HG02884 (cell line): ENCODE measurements around the gene ACY1.

Experiments used
- ATAC-seq: cut with Tn5 transposase; IDR thresholded peaks from one replicate; pipeline ENCODE4 v1.9.1; 2021; ENCODE audit warnings: mild to moderate bottlenecking, moderate library complexity; ENCODE audit not compliant: unreplicated experiment

ACY1 gene

GRCh38 chr3:52004163-52004787, 20.9 kb downstream of the ACY1 start:
- ATAC-seq = no peak

DNA sequence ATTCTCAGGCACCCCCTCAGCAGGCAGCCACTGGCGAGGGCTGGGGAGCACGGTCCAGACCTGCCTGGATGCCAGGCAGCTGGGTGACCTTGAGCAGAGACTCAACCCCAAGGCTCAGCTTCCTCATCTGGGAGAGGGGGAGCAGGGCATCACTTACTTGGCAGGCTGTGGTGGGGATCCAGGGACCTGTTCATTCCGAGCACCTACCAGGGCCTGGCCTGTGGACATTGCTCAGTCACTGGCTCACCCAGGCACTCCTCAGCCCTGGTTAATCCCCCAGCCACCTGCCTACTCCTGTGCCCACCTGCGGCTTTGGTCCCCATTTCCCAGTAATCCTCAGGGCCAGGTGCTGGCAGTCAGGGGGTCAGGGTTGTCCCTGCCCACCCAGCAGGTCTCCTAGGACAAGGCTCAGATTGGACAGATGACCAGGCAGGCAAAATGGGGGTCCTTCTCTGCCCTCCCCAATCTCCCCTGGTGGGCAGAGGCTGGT, 21.6 kb downstream of the ACY1 start:
- no peak for ATAC-seq

DNA sequence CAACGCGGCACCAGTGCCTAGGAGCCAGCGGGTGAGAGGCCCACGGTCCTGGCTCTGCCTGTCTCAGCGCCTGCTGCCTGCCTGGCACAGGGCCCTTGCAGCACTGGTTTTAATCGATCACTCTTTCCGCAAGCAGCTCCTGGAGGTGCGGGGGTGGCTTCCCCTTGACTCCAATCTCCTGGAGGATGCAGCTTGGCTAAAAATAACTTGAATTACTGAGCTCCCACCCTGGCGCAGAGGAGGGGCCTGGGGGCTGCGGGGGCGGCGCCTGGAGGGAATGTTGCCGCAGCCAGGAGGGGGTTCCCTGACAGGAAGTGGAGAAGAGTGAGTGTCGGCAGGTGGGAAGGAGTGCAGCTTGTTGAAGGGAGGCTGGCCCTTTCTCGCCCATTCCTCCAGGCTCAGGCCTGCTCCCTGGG, 22.2 kb downstream of the ACY1 start:
- ATAC-seq = no peak

DNA sequence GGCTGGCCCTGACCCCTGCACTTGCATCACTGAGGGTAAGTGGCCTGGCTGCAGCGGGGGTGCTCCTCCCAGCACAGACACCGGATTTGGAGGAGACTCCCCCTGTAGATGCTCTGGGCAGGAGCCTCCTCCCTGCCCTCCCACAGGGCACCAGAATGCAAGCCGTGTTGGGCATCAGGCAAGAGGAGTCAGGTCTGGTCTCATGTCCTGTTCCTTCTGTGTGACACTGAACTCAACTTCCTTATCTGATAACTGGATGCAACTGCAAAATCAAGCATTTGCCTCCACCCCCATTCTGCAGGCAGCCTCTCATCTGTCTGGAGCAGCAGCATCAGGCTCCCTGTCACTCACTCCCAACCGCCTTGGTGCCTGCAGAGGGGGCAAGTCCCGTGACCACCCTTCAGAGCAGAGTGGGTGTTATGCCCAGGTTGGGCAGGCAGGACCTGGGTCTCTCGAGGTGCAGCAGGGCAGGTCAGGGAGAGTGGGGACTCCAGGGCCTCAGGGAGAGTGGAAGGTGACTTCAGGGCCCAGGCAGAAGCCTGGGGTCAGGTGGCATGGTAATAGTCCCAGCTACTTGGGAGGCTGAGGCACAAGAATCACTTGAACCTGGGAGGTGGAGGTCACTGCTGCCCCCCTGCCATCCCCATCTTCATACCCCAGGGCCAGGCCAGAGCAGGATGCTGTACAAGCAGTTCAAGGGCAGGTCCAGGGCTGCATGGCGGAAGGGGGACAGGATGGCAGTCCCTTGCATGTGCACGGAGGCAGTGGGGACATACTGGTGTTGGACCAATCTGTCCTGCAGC, 22.9 kb downstream of the ACY1 start:
- ATAC-seq = no peak

- ATAC-seq = no peak
Measured at GRCh38 chr3:52006820-52007133, 23.4 kb downstream of the ACY1 start.

GRCh38 chr3:52007291-52007690, 24.0 kb downstream of the ACY1 start:
- no peak for ATAC-seq

GRCh38 chr3:52010431-52010830, 27.1 kb downstream of the ACY1 start:
- ATAC-seq = no peak

- ATAC-seq = no peak
Measured at GRCh38 chr3:52012699-52013098, 29.4 kb downstream of the ACY1 start.

GRCh38 chr3:52013802-52014598, 30.7 kb downstream of the ACY1 start:
- no peak for ATAC-seq

- ATAC-seq = no peak
Measured at GRCh38 chr3:52014613-52015012, 31.3 kb downstream of the ACY1 start.

DNA sequence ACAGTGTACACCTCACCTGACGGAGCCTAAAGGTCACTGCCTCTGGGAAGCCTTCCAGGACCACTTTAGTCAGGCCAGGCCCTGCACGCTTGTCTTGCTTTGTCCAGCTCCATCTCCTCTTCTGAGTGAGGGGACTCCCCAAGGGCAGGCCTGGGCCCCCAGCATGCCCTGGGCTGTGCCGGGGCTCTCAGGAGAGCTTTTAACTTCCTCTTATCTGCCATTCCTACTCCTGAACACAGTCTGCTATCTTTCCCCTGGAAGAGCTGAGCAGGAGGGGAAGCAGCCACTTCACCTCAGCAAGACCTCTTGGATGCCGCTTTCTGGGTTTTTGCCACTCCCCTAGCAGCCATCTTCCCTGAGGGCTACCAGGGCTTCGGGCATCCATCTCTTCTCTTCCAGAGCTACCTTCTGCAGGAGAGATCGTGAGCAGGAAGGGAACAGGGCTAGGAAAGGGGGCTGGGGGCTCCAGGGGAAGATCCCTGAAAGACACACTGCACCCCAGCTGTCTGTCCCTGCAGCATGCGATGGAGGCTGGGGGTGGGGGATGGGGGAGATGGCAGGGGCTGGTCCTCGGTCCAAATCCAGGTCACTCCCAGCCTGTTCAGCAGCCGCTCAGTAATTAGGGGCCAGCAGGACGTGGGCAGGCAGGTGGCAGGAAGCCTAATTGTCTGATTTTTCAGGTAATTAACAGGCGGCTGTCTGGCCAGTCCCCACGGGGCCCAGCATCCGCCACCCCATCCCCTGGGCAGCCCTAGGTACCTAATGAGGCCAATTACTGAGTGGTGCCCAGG, 32.3 kb downstream of the ACY1 start:
- ATAC-seq = no peak

- ATAC-seq = no peak
Measured at GRCh38 chr3:52017586-52017985, 34.3 kb downstream of the ACY1 start.

- no peak for ATAC-seq
Measured at GRCh38 chr3:52018319-52019000, 35.1 kb downstream of the ACY1 start.

GRCh38 chr3:52019352-52020080, 36.2 kb downstream of the ACY1 start:
- no peak for ATAC-seq

DNA sequence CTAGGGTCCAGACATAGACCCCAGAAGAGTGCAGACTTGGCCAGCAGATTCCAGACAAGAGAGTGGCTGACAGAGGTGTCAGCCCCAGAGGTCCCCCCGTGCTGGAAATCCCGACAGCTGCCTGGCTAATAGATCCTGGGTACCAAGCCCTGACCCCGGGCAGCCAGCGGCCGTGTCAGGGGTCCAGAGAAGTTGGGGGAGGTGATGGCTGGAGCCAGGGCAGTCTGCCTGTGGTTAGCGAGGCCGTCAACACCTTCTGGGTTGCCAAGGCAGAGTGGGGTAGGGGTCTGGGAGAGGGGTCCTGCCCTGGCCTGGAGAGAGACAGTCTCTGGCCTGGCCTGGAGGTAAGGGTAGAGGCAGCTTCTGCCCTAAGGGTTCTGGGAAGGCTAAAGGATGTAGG, 37.5 kb downstream of the ACY1 start:
- no peak for ATAC-seq

DNA sequence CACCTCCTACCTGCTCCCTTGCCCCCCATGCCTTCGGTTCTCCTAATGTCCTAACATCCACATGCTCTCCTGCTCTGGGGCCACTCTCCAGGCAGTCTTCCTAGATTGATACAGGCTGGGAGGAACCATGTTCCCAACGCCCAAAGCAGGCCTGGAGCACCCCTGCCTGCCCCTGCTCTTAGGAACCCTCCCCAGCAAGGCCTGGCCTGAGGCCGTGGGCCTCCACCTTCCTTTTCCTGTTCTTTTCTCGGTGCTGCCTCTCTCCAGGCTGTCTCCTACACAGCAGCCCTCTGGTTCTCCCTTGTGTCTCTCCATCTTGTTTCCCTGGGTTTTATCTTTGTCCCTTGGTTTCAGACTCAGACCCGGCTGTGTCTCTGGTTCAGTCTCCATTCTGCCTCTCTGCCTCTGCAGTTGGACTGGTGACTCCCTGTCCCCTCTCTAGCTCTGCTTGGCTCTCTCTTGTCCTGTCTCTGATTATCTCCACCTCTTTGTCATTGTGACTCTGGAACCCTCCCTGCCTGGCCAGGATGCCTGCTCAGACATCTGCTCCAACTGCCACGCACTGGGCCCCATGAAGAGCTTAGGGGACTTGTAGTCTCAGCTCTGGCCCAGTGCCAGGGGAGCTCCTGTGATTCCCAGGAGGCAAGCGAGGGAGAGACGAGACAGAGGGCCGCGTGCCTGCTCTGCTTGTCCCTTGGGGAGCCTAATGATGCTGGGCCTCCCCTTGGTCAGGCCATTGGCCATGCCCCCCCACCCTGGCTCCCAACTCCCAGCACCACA, 38.3 kb downstream of the ACY1 start:
- no peak for ATAC-seq

- no peak for ATAC-seq
Measured at GRCh38 chr3:52022323-52023100, 39.2 kb downstream of the ACY1 start.

- ATAC-seq = no peak
Measured at GRCh38 chr3:52023101-52023770, 39.9 kb downstream of the ACY1 start.
